PC-3 (cell line): ENCODE data around the gene CES2. TPM values are rescaled to one million over a fixed set of nuclear protein-coding genes. Genes with fewer than 3 reads are reported as not detected.

Source experiments
- ATAC-seq: fragments of 200-7000 bp; cut with Tn5 transposase; 2 replicates; pipeline ENCODE4 v1.9.1; 2020; ENCODE audit warnings: mild to moderate bottlenecking, moderate library complexity
- BruUV-seq: library from RNA; stranded (reverse); fragments of 400-500 nt; replicated peaks from 2 replicates; lab custom pipeline; 2021; lab: Mats Ljungman, UMichigan
- CTCF ChIA-PET: fragments of 300-600 bp; sonication (Branson Sonifier 250); formaldehyde crosslinking; loops from one replicate; lab custom pipeline; 2022; ENCODE audit warnings: antibody characterized with exemption; lab: Charles Lee
- POLR2A ChIA-PET: fragments of 300-600 bp; sonication (Branson Sonifier 250); formaldehyde crosslinking; loops from one replicate; lab custom pipeline; 2022; ENCODE audit warnings: antibody characterized with exemption; ENCODE audit not compliant: unreplicated experiment; lab: Charles Lee
- DNase-seq: peaks from one replicate; pipeline ENCODE4 v3.0.0-alpha.2; 2015
- H2AFZ ChIP-seq: fragments of 300-600 bp; sonication (generic); 2 replicates; pipeline ENCODE4 v1.6.0; 2016; ENCODE audit warnings: antibody characterized with exemption, low read length
- H3F3A ChIP-seq: fragments of 300-600 bp; sonication (generic); one replicate; pipeline ENCODE4 v1.6.0; 2017; ENCODE audit warnings: antibody characterized with exemption, low read length, control low read depth, mild to moderate bottlenecking; ENCODE audit not compliant: unreplicated experiment
- H3K27ac ChIP-seq: fragments of 300-600 bp; sonication (generic); 2 replicates; pipeline ENCODE4 v1.5.1; 2016; ENCODE audit warnings: mild to moderate bottlenecking, low read length
- H3K27me3 ChIP-seq: fragments of 300-600 bp; sonication (generic); 2 replicates; pipeline ENCODE4 v1.6.1; 2016; ENCODE audit warnings: low read length, mixed read lengths
- H3K36me3 ChIP-seq: fragments of 300-600 bp; sonication (generic); 2 replicates; pipeline ENCODE4 v1.6.1; 2016; ENCODE audit warnings: low read depth, mixed run types, low read length, mixed read lengths
- H3K4me1 ChIP-seq: fragments of 300-600 bp; sonication (generic); 2 replicates; pipeline ENCODE4 v1.5.1; 2016; ENCODE audit warnings: low read length; ENCODE audit not compliant: insufficient read depth
- H3K4me2 ChIP-seq: fragments of 300-600 bp; sonication (generic); 2 replicates; pipeline ENCODE4 v1.6.0; 2016; ENCODE audit warnings: low read length
- H3K4me3 ChIP-seq: fragments of 300-600 bp; sonication (generic); 2 replicates; pipeline ENCODE4 v1.5.1; 2016; ENCODE audit warnings: mild to moderate bottlenecking, low read length, mixed read lengths
- H3K79me2 ChIP-seq: fragments of 300-600 bp; sonication (generic); 2 replicates; pipeline ENCODE4 v1.6.1; 2017; ENCODE audit warnings: low read length, mixed read lengths
- H3K9ac ChIP-seq: fragments of 300-600 bp; sonication (generic); 2 replicates; pipeline ENCODE4 v1.6.0; 2016; ENCODE audit warnings: mild to moderate bottlenecking, low read length
- H3K9me2 ChIP-seq: fragments of 300-600 bp; sonication (generic); replicated peaks from 2 replicates; pipeline ENCODE4 v1.6.1; 2016; ENCODE audit warnings: mixed run types, low read length, mixed read lengths
- H3K9me3 ChIP-seq: fragments of 300-600 bp; sonication (generic); 2 replicates; pipeline ENCODE4 v1.6.1; 2016; ENCODE audit warnings: low read length, mixed read lengths
- H4K20me1 ChIP-seq: fragments of 300-600 bp; sonication (generic); 2 replicates; pipeline ENCODE4 v1.6.1; 2016; ENCODE audit warnings: low read length, mixed read lengths
- EZH2 ChIP-seq: fragments of 300-600 bp; sonication (generic); IDR thresholded peaks from one replicate; pipeline ENCODE4 v1.6.1; 2017; ENCODE audit warnings: antibody characterized with exemption, mild to moderate bottlenecking, low read length; ENCODE audit not compliant: unreplicated experiment
- EZH2phosphoT487 ChIP-seq: fragments of 300-600 bp; sonication (generic); IDR thresholded peaks from 2 replicates; pipeline ENCODE4 v1.6.1; 2018; ENCODE audit warnings: mild to moderate bottlenecking, antibody characterized with exemption, low read length, borderline replicate concordance
- intact Hi-C: fragments of 100-400 bp; cut with micrococcal nuclease; formaldehyde crosslinking; loops from 2 replicates; pipeline ENCODE4 v1.9.0; 2023
- total RNA-seq: library from RNA; depleted of rRNA; stranded (reverse); fragments of >200 nt; gene quantifications from 2 replicates; pipeline ENCODE4 v1.2.3, GENCODE V29; 2014
- TF ChIP-seq, protein P1 (sequence below): fragments of 300-600 bp; sonication (generic); conservative IDR thresholded peaks from 2 replicates; pipeline ENCODE4 v1.5.1; 2017; ENCODE audit warnings: antibody characterized with exemption, low read depth, mild to moderate bottlenecking, low read length

Gene CES2
- total RNA-seq, 1 experiment from 2014 or later: 15.8 TPM

DNA sequence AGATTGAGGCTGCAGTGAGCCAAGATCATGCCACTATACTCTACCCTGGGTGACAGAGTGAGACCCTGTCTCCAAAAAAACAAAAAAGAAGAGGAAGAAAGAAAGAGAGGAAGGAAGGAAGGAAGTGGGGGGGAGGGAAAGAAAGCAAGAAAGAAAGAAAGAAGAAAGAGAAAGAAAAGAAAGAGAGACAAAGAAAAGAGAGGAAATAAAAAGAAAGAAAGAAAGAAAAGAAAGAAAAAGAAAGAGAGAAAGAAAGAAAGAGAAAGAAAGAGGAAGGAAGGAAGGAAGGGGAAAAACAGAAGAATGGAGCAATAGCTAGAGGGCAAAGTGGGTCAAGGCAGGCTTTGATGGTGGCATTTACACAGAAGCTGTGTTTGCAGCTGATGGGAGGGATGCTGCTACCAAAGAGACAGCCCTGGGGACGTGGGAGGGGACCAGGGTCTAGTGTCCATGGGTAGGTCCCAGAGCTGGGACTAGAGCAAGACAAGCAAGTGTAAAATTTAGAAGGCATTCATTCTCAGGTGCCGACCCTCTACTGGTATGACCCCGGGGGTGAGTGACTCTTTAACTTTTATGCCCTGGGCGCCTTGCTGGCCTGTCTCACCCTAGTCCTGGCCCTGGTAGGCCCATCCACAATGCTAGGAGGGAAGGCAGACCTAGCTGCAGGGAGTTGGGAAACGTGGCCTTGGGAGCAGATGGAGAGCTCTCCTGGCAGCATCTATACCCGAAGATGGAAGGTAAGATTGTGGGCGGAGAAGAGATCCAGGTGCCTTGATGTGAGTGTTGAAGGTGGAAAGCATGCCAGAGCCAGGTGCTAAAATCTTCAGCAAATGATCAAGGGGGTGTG lies 23.8 kb downstream of the CES2 start:
- H3K27ac ChIP-seq: no peak overlapping the region
- no peaks in the 10 kb centered on the region for H3K79me2 ChIP-seq
- no peak overlapping the region for H3K9ac ChIP-seq
- H3K36me3 ChIP-seq: no peaks in the 10 kb centered on the region
- no peak overlapping the region for H2AFZ ChIP-seq
- no peaks in the 10 kb centered on the region for H3K9me3 ChIP-seq
- no peak overlapping the region for H3K4me2 ChIP-seq
- POLR2A ChIA-PET: interaction anchor here (0.6 kb wide), 1 partner anchor 24 kb away, joined by 3 read pairs; no protein-coding TSS in a partner anchor
- DNase-seq (no peak), ATAC-seq (no peak)
- CTCF ChIA-PET: no interaction called here
- H4K20me1 ChIP-seq: no peaks in the 10 kb centered on the region
- BruUV-seq: no TSS peak
- H3K4me3 ChIP-seq: no peak overlapping the region
- no peak for TF ChIP-seq EZH2phosphoT487
- TF ChIP-seq, protein P1, sequence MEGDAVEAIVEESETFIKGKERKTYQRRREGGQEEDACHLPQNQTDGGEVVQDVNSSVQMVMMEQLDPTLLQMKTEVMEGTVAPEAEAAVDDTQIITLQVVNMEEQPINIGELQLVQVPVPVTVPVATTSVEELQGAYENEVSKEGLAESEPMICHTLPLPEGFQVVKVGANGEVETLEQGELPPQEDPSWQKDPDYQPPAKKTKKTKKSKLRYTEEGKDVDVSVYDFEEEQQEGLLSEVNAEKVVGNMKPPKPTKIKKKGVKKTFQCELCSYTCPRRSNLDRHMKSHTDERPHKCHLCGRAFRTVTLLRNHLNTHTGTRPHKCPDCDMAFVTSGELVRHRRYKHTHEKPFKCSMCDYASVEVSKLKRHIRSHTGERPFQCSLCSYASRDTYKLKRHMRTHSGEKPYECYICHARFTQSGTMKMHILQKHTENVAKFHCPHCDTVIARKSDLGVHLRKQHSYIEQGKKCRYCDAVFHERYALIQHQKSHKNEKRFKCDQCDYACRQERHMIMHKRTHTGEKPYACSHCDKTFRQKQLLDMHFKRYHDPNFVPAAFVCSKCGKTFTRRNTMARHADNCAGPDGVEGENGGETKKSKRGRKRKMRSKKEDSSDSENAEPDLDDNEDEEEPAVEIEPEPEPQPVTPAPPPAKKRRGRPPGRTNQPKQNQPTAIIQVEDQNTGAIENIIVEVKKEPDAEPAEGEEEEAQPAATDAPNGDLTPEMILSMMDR: no peak
- no peak for TF ChIP-seq EZH2
- H3K4me1 ChIP-seq: no peaks in the 10 kb centered on the region
- intact Hi-C loops: no loop called here
- no peaks in the 10 kb centered on the region for H3K9me2 ChIP-seq
- no peaks in the 10 kb centered on the region for H3F3A ChIP-seq
- H3K27me3 ChIP-seq: no peaks in the 10 kb centered on the region

DNA sequence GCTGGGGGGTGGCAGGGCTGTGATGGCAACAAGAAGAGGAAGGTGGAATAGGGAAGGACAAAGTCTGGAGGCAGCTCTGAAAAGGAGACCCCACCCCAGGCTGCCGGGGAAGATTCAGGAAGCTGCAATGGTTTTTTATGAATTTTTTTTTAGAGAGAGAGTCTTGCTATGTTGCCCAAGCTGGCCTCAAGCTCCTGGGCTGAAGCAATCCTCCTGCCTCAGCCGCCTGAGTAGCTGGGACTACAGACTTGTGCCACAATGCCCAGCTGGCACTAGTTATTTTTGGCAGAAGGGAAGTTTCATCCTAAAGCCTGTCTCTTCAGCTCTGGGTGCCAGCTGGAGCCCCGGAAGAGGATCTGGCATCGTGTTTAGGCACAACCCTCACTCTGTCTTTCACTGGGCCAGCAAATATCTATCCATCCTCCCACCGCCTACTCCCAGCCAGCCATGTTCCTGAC lies 24.4 kb downstream of the CES2 start:
- intact Hi-C loops: no loop called here
- no peak for TF ChIP-seq EZH2
- TF ChIP-seq, protein P1: no peak
- no peak for TF ChIP-seq EZH2phosphoT487
- POLR2A ChIA-PET: interaction anchor here (0.6 kb wide), 1 partner anchor 24 kb away, joined by 3 read pairs; no protein-coding TSS in a partner anchor
- H3K9me2 ChIP-seq: no peaks in the 10 kb centered on the region
- H2AFZ ChIP-seq: no peak overlapping the region
- H3K9ac ChIP-seq: no peak overlapping the region
- no peaks in the 10 kb centered on the region for H3K9me3 ChIP-seq
- no peaks in the 10 kb centered on the region for H4K20me1 ChIP-seq
- ATAC-seq (no peak), DNase-seq (no peak)
- H3K36me3 ChIP-seq: no peaks in the 10 kb centered on the region
- no peak overlapping the region for H3K27ac ChIP-seq
- H3K4me3 ChIP-seq: no peak overlapping the region
- no peaks in the 10 kb centered on the region for H3K27me3 ChIP-seq
- no peaks in the 10 kb centered on the region for H3F3A ChIP-seq
- H3K79me2 ChIP-seq: no peaks in the 10 kb centered on the region
- no TSS peak for BruUV-seq
- H3K4me1 ChIP-seq: no peaks in the 10 kb centered on the region
- H3K4me2 ChIP-seq: no peak overlapping the region
- CTCF ChIA-PET: no interaction called here

DNA sequence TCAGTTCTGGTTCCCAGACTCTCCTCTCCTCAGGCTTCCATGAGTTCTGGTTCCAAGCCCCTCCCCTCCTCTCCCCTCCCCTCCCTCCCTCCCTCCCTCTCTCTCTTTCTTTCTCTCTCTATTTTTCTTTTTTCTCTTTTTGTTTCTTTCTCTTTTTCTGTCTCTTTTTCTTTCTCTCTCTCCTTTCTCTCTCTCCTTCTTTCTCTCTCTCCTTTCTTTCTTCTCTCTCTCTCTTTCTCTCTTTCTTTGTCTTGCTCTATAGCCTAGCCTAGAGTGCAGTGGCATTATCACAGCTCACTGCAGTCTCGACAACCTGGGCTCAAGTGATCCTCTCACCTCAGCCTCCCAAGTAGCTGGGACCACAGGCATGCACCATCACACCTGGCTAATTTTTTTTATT lies 25.0 kb downstream of the CES2 start:
- TF ChIP-seq EZH2phosphoT487: no peak
- TF ChIP-seq EZH2: no peak
- TF ChIP-seq, protein P1: no peak
- BruUV-seq: no TSS peak
- H3K79me2 ChIP-seq: no peaks in the 10 kb centered on the region
- H3K9ac ChIP-seq: no peak overlapping the region
- ATAC-seq (no peak), DNase-seq (no peak)
- intact Hi-C loops: no loop called here
- H3K9me2 ChIP-seq: no peaks in the 10 kb centered on the region
- H3K9me3 ChIP-seq: no peaks in the 10 kb centered on the region
- ChIA-PET CTCF (no interaction called here), POLR2A (no interaction called here)
- no peak overlapping the region for H3K27ac ChIP-seq
- H2AFZ ChIP-seq: no peak overlapping the region
- H3F3A ChIP-seq: no peaks in the 10 kb centered on the region
- H4K20me1 ChIP-seq: no peaks in the 10 kb centered on the region
- no peaks in the 10 kb centered on the region for H3K27me3 ChIP-seq
- no peak overlapping the region for H3K4me3 ChIP-seq
- no peak overlapping the region for H3K4me2 ChIP-seq
- no peaks in the 10 kb centered on the region for H3K36me3 ChIP-seq
- H3K4me1 ChIP-seq: no peaks in the 10 kb centered on the region
